Stimulated activated CD8-positive, alpha-beta memory T cell treated with anti-CD3 and anti-CD28 coated beads, Interleukin-15, amount 100 ng/mL, for 24 hours (primary cell): ENCODE data around the gene ALOX15.
"Not testable (repeated sequence)": the region's sequence is repeated elsewhere in the genome, so short reads cannot be mapped to it uniquely, and the experiment has no call there.

ENCODE experiments used
- DNase-seq: peaks from one replicate; pipeline ENCODE4 v3.0.0-alpha.2; 2020; ENCODE audit warnings: low read depth

Gene ALOX15, protein sequence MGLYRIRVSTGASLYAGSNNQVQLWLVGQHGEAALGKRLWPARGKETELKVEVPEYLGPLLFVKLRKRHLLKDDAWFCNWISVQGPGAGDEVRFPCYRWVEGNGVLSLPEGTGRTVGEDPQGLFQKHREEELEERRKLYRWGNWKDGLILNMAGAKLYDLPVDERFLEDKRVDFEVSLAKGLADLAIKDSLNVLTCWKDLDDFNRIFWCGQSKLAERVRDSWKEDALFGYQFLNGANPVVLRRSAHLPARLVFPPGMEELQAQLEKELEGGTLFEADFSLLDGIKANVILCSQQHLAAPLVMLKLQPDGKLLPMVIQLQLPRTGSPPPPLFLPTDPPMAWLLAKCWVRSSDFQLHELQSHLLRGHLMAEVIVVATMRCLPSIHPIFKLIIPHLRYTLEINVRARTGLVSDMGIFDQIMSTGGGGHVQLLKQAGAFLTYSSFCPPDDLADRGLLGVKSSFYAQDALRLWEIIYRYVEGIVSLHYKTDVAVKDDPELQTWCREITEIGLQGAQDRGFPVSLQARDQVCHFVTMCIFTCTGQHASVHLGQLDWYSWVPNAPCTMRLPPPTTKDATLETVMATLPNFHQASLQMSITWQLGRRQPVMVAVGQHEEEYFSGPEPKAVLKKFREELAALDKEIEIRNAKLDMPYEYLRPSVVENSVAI

GRCh38 chr17:4641297-4642195 is at the start of gene ALOX15:
ALOX15 (minus strand) TSS chr17:4641678; CDS start chr17:4641651, 27 bp downstream.
- no peak for DNase-seq

- DNase-seq = no peak
These were observed 49.3 kb upstream of the ALOX15 start for GRCh38 chr17:4690745-4691144.

DNA sequence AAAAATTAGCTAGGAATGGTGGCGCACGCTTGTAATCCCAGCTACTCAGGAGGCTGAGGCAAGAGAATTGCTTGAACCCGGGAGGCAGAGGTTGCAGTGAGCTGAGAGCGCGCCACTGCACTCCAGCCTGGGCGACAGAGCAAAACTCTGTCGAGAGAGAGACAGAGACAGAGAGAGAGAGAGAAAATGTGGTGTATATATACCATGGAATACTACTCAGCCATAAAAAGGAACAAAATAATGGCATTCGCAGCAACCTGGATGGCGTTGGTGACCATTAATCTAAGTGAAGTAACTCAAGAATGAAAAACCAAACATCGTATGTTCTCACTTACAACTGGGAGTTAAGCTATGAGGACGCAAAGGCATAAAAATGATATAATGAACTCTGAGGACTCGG is 48.4 kb upstream of the ALOX15 start:
- not testable (repeated sequence) for DNase-seq

DNA sequence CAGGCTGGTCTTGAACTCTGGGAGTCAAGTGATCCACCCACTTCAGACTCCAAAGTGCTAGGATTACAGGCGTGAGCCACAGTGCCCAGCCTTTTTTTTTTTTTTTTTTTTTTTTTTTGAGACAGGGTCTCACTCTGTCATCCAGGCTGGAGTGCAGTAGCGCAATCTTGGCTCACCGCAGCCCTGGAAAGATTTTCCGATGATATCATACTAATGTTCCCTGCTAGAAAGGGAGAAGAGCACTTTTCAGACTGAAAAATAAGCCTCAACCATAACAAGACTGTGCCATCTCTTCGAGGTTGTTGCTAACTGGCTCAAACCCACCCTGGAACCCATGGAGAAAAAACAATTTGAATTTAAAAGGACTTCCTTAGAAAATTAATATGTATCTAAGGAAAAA is 42.3 kb upstream of the ALOX15 start:
- not testable (repeated sequence) for DNase-seq

GRCh38 chr17:4679658-4680057 is 38.2 kb upstream of the ALOX15 start:
- no peak for DNase-seq

DNA sequence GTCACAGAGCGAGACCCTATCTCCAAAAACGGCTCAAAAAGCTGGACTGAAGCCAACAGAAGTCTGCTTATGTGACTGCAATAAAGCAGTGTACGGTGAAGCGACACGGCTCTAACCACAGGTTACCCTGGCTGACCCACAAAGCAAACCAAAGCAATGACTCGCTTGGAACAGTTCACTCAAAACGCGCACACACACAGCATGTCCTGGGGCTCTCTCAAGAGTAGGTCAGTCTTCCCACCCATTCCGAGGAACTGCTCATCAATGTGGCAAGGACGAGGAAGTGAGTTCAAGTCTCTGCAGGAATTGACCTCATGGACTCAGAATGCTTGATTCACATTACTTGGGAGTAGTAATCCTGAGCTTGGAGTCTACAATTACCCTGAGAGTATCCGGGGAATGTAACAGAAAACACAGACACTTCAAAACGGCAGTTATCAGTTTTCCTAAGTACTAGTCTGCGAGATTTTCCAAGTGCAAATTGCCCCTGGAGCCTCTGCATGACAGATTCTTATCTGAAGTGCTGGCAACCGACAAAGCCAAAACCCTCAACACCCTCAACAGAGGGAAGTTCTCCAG is 37.1 kb upstream of the ALOX15 start:
- DNase-seq = no peak

GRCh38 chr17:4676791-4677190 is 35.3 kb upstream of the ALOX15 start:
- DNase-seq = no peak

DNA sequence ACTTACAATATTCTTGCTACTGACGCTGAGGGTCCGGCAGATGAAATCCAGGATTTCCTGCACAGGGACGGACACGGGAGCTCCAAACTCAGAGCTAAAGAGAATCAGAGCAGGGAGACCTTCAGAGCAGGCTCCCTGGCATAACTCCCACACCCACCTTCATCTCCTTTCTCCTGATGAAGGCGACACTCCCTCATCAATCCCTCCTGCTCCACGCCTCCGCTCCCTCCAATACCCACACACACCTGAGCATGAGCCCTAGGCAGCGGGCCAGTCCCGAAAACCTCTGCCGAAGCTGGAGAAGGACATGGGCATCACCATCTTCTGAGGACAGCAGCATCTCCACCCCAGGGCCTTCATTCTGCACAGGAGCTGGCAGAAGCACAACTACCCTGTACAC is 34.3 kb upstream of the ALOX15 start:
- no peak for DNase-seq

- DNase-seq = no peak
These were observed 33.2 kb upstream of the ALOX15 start for GRCh38 chr17:4674685-4674998.

DNA sequence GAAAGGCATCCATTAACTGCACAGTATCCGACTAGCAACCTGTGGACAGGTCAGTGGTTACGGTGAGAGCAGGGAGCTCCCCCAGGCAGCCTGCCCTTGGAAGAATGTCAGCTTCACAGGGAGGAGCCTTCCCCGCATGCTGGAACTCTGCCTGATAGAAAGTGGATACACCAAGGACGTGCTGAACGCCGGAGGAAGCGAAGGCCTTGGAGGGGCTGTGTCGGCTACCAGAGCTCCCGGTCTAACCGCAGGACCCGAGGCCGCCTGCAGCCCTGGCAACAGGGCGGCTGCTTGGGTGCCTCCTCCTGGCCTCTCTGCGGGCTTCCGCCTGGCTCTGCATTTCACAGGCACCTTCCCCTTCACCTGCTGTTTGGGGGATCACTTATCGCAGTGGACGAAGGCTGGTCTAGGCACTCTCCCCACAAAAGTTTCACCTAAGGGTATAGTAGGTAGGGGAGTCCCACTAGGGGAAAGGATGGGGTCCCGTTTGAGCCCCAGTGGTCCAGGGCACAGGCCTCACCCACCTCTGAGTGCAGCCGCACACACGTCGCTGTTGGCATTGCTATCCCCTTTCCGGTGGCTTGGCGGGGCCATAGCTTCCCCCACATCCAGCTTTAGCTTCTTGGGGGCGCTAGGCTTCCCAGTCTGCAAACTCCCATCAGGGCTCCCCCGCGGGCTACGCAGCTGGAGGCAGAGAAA is 32.7 kb upstream of the ALOX15 start:
- no peak for DNase-seq

DNA sequence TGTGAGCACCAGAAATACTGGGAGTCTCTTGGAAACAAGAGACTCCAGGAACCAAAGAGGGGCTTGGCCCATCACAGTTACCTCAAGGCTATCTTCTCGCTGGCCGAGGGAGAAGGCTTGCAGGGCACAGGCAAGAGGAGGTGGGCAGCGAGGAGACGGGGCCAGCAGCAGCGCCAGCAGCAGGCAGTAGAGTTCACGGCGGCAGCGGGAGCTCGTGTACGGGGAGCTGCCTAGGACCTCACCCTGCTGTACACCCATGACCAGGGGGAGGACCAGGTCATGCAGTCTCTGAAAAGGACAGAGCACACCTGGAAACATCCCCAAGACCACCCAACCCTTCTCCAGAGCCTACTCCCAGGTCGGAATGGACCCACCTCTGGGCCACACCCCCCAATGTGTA is 31.7 kb upstream of the ALOX15 start:
- no peak for DNase-seq

- no peak for DNase-seq
These were observed 31.3 kb upstream of the ALOX15 start for GRCh38 chr17:4672751-4673150.

DNA sequence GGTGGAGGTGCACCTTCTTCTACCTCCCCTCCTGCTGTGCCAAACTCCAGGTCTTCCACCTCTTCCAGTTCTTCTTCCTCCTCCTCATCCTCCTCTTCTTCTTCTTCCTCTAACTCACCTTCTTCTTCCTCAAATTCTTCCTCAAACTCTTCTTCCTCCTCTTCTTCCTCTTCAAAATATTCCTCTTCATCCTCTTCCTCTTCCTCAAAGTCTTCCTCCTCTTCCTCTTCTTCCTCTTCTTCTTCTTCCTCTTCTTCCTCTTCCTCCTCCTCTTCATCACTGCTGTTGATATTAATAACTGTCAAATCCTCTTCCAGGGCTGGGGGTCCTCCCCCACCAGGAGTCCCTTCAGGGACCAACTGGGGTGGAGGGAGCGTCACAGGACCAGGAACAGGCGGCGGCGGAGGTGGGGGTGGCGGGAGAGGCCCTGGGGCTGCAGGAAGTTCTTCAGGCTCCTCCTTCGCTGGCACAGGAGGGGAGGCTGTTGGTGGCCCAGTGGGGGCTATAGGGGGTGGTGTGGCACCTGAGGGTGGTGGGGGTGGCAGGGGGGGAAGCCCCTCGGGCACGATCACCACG is 30.7 kb upstream of the ALOX15 start:
- DNase-seq = no peak

DNA sequence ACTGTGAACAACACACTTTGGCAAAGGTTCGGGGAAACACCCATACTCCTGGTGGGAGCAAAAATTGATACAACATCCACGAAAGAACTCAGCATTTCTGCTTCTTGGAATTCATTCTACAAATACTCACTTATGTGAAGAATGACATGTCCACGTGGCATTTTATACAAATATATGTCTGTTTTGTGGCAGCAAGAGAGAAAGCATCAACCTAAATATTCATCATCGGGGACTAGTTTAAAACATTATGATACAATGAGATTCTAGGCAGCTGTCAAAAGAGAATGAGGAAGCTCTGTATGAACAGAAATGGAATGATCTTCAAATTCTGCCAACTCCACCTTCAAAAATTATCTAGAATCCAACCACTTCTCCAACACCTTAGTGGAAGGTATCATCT is 25.7 kb upstream of the ALOX15 start:
- DNase-seq = no peak

DNA sequence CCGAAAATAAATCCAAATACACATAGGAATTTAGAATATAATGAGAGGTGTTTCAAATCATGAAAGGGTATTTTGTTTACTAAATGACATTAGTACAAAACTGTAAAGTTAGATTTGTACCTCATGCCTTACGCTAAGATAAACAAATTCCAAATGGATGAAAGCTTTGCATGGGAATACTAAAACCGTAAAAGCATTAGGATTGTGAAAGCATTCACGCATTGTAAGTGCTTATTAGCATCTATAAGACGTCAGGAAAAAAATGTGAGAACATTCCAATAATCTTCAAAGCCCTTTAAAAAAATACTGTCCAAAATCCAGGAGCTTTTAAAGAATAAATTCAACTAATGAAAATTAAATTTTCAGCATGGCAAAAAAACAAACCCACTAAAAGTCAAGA is 24.8 kb upstream of the ALOX15 start:
- no peak for DNase-seq

DNA sequence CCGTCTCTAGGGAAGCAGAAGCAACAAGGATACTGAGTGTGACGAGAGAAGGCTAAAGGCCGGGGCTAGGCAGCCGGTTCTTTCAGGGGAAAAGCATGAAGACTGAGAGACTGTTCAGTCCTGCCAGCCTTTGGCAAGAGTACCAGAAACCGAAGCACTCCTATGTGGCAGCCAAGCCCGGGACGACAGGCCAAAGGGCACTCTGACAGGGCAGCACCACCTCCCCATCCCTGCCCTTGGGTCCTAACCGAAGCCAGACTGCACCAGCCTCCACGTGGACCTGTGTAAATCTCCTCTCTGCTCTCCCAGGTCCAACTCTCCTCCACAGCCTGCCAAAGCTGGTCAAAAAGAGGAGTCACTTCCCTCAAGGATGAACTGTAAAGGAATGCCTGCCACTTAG is 23.5 kb upstream of the ALOX15 start:
- no peak for DNase-seq

DNA sequence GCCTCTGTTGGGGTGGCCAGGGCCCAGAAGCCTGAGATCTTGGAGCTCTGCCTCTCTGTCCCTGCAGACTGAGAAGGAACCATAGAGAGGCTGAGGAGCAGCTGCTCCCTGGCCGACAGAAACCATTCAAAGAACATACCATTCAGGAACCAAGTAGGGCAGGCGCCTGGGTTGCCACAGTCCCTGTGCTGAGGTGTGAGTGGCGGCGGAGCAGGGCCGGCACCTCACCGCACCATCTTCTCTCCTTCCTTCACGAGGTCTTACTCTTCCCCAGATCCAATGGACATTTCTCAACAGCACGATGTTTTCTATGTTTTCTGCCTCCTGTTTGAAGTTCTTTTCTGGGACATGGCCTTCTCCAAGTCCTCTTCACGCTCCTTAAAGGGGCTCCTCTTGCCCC is 22.8 kb upstream of the ALOX15 start:
- no peak for DNase-seq

GRCh38 chr17:4663711-4664110 is 22.2 kb upstream of the ALOX15 start:
- no peak for DNase-seq

DNA sequence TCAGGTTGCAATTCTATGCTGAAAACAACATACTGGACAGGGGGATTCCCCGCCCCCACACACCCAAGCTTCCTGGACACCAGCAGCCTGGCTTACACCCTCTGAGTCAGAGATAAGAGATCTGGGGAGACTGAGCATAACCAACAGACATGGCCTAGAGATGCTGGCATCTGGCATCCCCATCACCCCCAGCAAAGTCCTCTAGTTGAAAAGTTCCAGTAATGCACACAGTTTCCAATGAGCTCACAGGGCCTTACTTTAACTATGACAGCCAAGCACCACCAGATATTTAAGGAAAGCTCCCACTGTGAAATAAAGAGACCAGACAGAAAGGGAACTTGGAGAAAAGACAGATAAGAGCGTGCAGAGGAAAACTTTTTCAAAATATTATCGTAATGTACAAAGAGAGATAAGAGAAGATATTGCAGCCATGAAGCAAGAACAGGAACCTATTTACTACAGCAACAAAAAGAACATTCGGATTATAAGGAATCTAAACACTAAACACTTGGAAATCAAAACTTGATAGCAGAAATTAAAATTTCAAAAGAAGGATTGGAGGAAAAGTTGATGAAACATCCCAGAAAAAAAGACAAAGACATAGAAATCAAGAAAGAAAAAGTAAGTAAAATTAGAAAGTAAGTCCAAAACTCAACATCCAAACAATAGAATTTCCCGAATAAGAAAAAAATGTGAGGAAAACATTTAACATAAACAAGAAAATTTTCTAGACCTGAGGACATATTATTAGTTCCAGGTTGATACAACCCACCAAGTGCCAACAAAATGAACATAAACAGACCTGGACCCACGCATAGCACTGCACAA is 17.2 kb upstream of the ALOX15 start:
- no peak for DNase-seq

- DNase-seq = no peak
These were observed 16.2 kb upstream of the ALOX15 start for GRCh38 chr17:4657678-4658077.

- not testable (repeated sequence) for DNase-seq
These were observed 14.5 kb upstream of the ALOX15 start for GRCh38 chr17:4655933-4656332.
